Endothelial cell of umbilical vein (primary cell): ENCODE data around the gene CCDC91. TPM values are rescaled to one million over a fixed set of nuclear protein-coding genes. Genes with fewer than 3 reads are reported as not detected.

ENCODE experiments used
- BruUV-seq: library from RNA; stranded (reverse); fragments of 400-500 nt; replicated peaks from 2 replicates; lab custom pipeline; 2021; lab: Mats Ljungman, UMichigan
- CTCF ChIA-PET: fragments of 300-600, 350-600 bp; sonication (Branson Sonifier 250); formaldehyde crosslinking; loops from one replicate; lab custom pipeline; 2021; ENCODE audit warnings: antibody characterized with exemption, inconsistent platforms; lab: Charles Lee
- POLR2A ChIA-PET: fragments of 300-600, 350-600 bp; sonication (Branson Sonifier 250); formaldehyde crosslinking; loops from one replicate; lab custom pipeline; 2021; ENCODE audit warnings: antibody characterized with exemption, inconsistent platforms; lab: Charles Lee
- DNase-seq: peaks from one replicate; pipeline ENCODE4 v3.0.0-alpha.2; 2011; ENCODE audit warnings: low read depth, low spot score
- FAIRE-seq: peaks from 2 replicates; lab custom pipeline; 2011; peaks lifted over from hg19 to GRCh38; lab: Jason Lieb, UNC
- H2AFZ ChIP-seq: 2 replicates; pipeline ENCODE4 v1.6.0; 2012; ENCODE audit warnings: low read depth, low read length, control low read depth, inconsistent platforms
- H3K27ac ChIP-seq: 2 replicates; pipeline ENCODE4 v1.5.1; 2011; ENCODE audit warnings: low read depth, mild to moderate bottlenecking, control low read depth, low read length, moderate library complexity; ENCODE audit not compliant: insufficient read depth
- H3K27me3 ChIP-seq, 2 experiments: 2 replicates each; pipeline versions ENCODE4 v1.6.0 to v1.6.1; 2011; ENCODE audit warnings: low read length in 2 of 2, mixed read lengths in 1 of 2; ENCODE audit not compliant: control insufficient read depth in 2 of 2, insufficient read depth in 2 of 2
- H3K36me3 ChIP-seq, 2 experiments: 2 replicates in 1 of 2; 3 replicates in 1 of 2; pipeline ENCODE4 v1.5.1; 2011; ENCODE audit warnings: low read length in 2 of 2, mild to moderate bottlenecking in 1 of 2, moderate library complexity in 1 of 2; ENCODE audit not compliant: control insufficient read depth in 2 of 2, insufficient read depth in 2 of 2; ENCODE audit errors: extremely low read depth in 1 of 2
- H3K4me1 ChIP-seq: 3 replicates; pipeline ENCODE4 v1.5.1; 2011; ENCODE audit warnings: mild to moderate bottlenecking, low read length; ENCODE audit not compliant: control insufficient read depth, insufficient read depth; ENCODE audit errors: extremely low read depth
- H3K4me2 ChIP-seq: 2 replicates; pipeline ENCODE4 v1.6.1; 2011; ENCODE audit warnings: low read length, control low read depth, mixed read lengths; ENCODE audit not compliant: insufficient read depth
- H3K4me3 ChIP-seq, 3 experiments: fragments of 200-600 bp in 1 of 3; sonication (generic), shearing (Covaris generic) in 1 of 3; replicated peaks in 1 of 3; 2 replicates each; pipeline ENCODE4 v1.5.1; 2011 to 2016; ENCODE audit warnings: control low read depth in 3 of 3, low read length in 3 of 3, mild to moderate bottlenecking in 2 of 3, inconsistent platforms in 1 of 3, low read depth in 1 of 3, moderate library complexity in 1 of 3; ENCODE audit not compliant: insufficient read depth in 1 of 3
- H3K79me2 ChIP-seq: 2 replicates; pipeline ENCODE4 v1.6.0; 2012; ENCODE audit warnings: low read length, inconsistent platforms; ENCODE audit not compliant: control insufficient read depth, insufficient read depth
- H3K9ac ChIP-seq: replicated peaks from 2 replicates; pipeline ENCODE3; 2011; ENCODE audit warnings: low read length, control low read depth; ENCODE audit not compliant: insufficient read depth; ENCODE audit errors: extremely low read depth
- H3K9me1 ChIP-seq: replicated peaks from 3 replicates; pipeline ENCODE4 v1.6.0; 2011; ENCODE audit warnings: mild to moderate bottlenecking, low read length; ENCODE audit not compliant: control insufficient read depth, insufficient read depth; ENCODE audit errors: extremely low read depth
- H3K9me3 ChIP-seq: replicated peaks from 2 replicates; pipeline ENCODE4 v1.5.1; 2012; ENCODE audit warnings: low read length, inconsistent platforms; ENCODE audit not compliant: control insufficient read depth, insufficient read depth
- H4K20me1 ChIP-seq: replicated peaks from 2 replicates; pipeline ENCODE3; 2011; ENCODE audit warnings: mild to moderate bottlenecking, low read length; ENCODE audit not compliant: control insufficient read depth, insufficient read depth; ENCODE audit errors: extremely low read depth
- EZH2 ChIP-seq: IDR thresholded peaks from 2 replicates; pipeline ENCODE4 v1.6.1; 2012; ENCODE audit warnings: borderline replicate concordance, low read depth, mild to moderate bottlenecking, moderate library complexity, low read length, inconsistent platforms; ENCODE audit not compliant: severe bottlenecking
- FOS ChIP-seq: IDR thresholded peaks from 2 replicates; pipeline ENCODE4 v1.6.1; 2011; ENCODE audit warnings: mild to moderate bottlenecking, low read length, moderate library complexity, borderline replicate concordance; ENCODE audit not compliant: insufficient read depth
- GATA2 ChIP-seq: IDR thresholded peaks from 2 replicates; pipeline ENCODE4 v1.7.0; 2011; ENCODE audit warnings: low read depth, mild to moderate bottlenecking, moderate library complexity, mixed read lengths, low read length; ENCODE audit not compliant: insufficient read length, insufficient read depth
- JUN ChIP-seq: IDR thresholded peaks from 2 replicates; pipeline ENCODE4 v1.6.1; 2011; ENCODE audit warnings: borderline replicate concordance, low read depth; ENCODE audit not compliant: insufficient read length, insufficient read depth
- MYC ChIP-seq: IDR thresholded peaks from one replicate; pipeline ENCODE4 v1.6.1; 2011; ENCODE audit warnings: mild to moderate bottlenecking, low read depth, low read length
- POLR2A ChIP-seq: IDR thresholded peaks from 2 replicates; pipeline ENCODE4 v1.6.1; 2012; ENCODE audit warnings: low read depth, mild to moderate bottlenecking, control low read depth, low read length
- POLR2AphosphoS5 ChIP-seq: IDR thresholded peaks from 2 replicates; pipeline ENCODE4 v1.6.1; 2012; ENCODE audit warnings: low read depth, mild to moderate bottlenecking, control low read depth, low read length, moderate library complexity; ENCODE audit not compliant: insufficient read depth
- dilution Hi-C: fragments of 300-500 bp; cut with MboI; formaldehyde crosslinking; loops from one replicate; pipeline ENCODE4 v1.15.0; 2019; ENCODE audit warnings: low sequenced_read_pairs; ENCODE audit not compliant: extremely low pct_ligation_motif_present
- intact Hi-C: fragments of 100-400 bp; cut with micrococcal nuclease; formaldehyde crosslinking; loops from one replicate; pipeline ENCODE4 v1.10.0; 2022
- polyA plus RNA-seq, 4 experiments: library from polyadenylated mRNA; depleted of rRNA in 3 of 4; stranded (reverse) in 3 of 4; unstranded in 1 of 4; fragments of >200 nt; gene quantifications; 2 replicates each; pipeline versions ENCODE4 v1.2.1 to v1.2.3, GENCODE V29; 2011 to 2012; ENCODE audit warnings: missing spikeins in 1 of 4
- total RNA-seq: library from RNA; stranded (reverse); gene quantifications from 2 replicates; pipeline ENCODE4 v1.2.3, GENCODE V29; 2021
- TF ChIP-seq, protein P1 (sequence below), 2 donors: IDR thresholded peaks; 1 replicate in 1 of 2; 2 replicates in 1 of 2; pipeline ENCODE4 v1.5.1; 2011; ENCODE audit warnings: low read length in 2 of 2, mild to moderate bottlenecking in 2 of 2, moderate library complexity in 2 of 2, control low read depth in 1 of 2, inconsistent platforms in 1 of 2, low read depth in 1 of 2; ENCODE audit not compliant: insufficient read depth in 1 of 2; ENCODE audit errors: extremely low read depth in 1 of 2
- TF ChIP-seq, protein P2 (sequence below): IDR thresholded peaks from 2 replicates; pipeline ENCODE4 v1.6.1; 2011; ENCODE audit not compliant: insufficient read depth, insufficient read length

CCDC91 gene
- total and polyA plus RNA-seq, 2 donors (not counting 3 experiments of a cell fraction or from before 2014, with no cell fraction given): 3.8 to 10.5 TPM

- intact Hi-C loops: no loop called here
- Histone ChIP-seq H3K9me1 (no peaks in the 10 kb centered on the region), H3K9me3 (no peaks in the 10 kb centered on the region), H3K4me2 (no peak overlapping the region), H3K36me3 (no peaks in the 10 kb centered on the region), H2AFZ (no peak overlapping the region), H3K27ac (no peak overlapping the region), H3K27me3 (no peaks in the 10 kb centered on the region), H3K9ac (no peak overlapping the region), H3K4me1 (no peaks in the 10 kb centered on the region), H3K4me3 (no peak overlapping the region), H3K79me2 (no peaks in the 10 kb centered on the region), H4K20me1 (no peaks in the 10 kb centered on the region)
- DNase-seq (no peak), FAIRE-seq (no peak)
- ChIA-PET POLR2A (no interaction called here), CTCF (interaction anchor here (1.3 kb wide), 1 partner anchor 655 kb away, joined by 3 read pairs; no protein-coding TSS in a partner anchor)
- TF ChIP-seq POLR2A (no peak), FOS (no peak), EZH2 (no peak), JUN (no peak), POLR2AphosphoS5 (no peak), GATA2 (no peak), MYC (no peak)
- TF ChIP-seq, protein P1, sequence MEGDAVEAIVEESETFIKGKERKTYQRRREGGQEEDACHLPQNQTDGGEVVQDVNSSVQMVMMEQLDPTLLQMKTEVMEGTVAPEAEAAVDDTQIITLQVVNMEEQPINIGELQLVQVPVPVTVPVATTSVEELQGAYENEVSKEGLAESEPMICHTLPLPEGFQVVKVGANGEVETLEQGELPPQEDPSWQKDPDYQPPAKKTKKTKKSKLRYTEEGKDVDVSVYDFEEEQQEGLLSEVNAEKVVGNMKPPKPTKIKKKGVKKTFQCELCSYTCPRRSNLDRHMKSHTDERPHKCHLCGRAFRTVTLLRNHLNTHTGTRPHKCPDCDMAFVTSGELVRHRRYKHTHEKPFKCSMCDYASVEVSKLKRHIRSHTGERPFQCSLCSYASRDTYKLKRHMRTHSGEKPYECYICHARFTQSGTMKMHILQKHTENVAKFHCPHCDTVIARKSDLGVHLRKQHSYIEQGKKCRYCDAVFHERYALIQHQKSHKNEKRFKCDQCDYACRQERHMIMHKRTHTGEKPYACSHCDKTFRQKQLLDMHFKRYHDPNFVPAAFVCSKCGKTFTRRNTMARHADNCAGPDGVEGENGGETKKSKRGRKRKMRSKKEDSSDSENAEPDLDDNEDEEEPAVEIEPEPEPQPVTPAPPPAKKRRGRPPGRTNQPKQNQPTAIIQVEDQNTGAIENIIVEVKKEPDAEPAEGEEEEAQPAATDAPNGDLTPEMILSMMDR (IDR thresholded peaks at IDR 0.05; ENCODE audit: extremely low read depth in 1 of 2, insufficient read depth in 1 of 2, low read depth in 1 of 2, low read length in 2 of 2): no peak
- TF ChIP-seq, protein P2, sequence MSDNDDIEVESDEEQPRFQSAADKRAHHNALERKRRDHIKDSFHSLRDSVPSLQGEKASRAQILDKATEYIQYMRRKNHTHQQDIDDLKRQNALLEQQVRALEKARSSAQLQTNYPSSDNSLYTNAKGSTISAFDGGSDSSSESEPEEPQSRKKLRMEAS: no peak
- dilution Hi-C loops: no loop called here
- BruUV-seq: no TSS peak
Measured at GRCh38 chr12:28217805-28218204, 27.5 kb downstream of the CCDC91 start.
